Right atrium auricular region (tissue), 2 donors: ENCODE results near the gene TTC21A. TPM values are rescaled to one million over a fixed set of nuclear protein-coding genes. Genes with fewer than 3 reads are reported as not detected.

Experiments
- DNase-seq: peaks from one replicate; pipeline ENCODE4 v3.0.0-alpha.2; 2019; ENCODE audit warnings: low spot score
- H3K27ac ChIP-seq, 2 donors: fragments of 200-600 bp; sonication (generic); 1 replicate in 1 of 2; 2 replicates in 1 of 2; pipeline ENCODE4 v1.5.1; 2016 to 2019
- H3K27me3 ChIP-seq, 2 donors: fragments of 200-600 bp; sonication (generic); one replicate each; pipeline versions ENCODE4 v1.5.1 to v1.6.0; 2017 to 2019
- H3K36me3 ChIP-seq: fragments of 200-600 bp; sonication (generic); one replicate; pipeline ENCODE4 v1.5.1; 2016
- H3K4me1 ChIP-seq, 2 donors: fragments of 200-600 bp; sonication (generic); one replicate each; pipeline versions ENCODE4 v1.5.1 to v1.6.0; 2017 to 2019
- H3K4me3 ChIP-seq, 2 donors: fragments of 200-600 bp; sonication (generic); 1 replicate in 1 of 2; 2 replicates in 1 of 2; pipeline ENCODE4 v1.5.1; 2017 to 2019; ENCODE audit warnings: mild to moderate bottlenecking in 1 of 2, moderate library complexity in 1 of 2
- H3K9me3 ChIP-seq, 2 donors: fragments of 200-600 bp; sonication (generic); one replicate each; pipeline ENCODE4 v1.5.1; 2019
- CTCF ChIP-seq, 2 donors: fragments of 200-600 bp; sonication (generic); IDR thresholded peaks; one replicate each; pipeline ENCODE4 v1.5.1; 2019; ENCODE audit warnings: antibody characterized with exemption in 2 of 2
- total RNA-seq, 2 donors: library from RNA; depleted of rRNA; stranded (reverse); fragments of >200 nt; gene quantifications; one replicate each; pipeline ENCODE4 v1.1.0, GENCODE V29; 2016

The TTC21A gene
- total RNA-seq, 2 donors from 2014 or later: 0.85 to 1.8 TPM

DNA sequence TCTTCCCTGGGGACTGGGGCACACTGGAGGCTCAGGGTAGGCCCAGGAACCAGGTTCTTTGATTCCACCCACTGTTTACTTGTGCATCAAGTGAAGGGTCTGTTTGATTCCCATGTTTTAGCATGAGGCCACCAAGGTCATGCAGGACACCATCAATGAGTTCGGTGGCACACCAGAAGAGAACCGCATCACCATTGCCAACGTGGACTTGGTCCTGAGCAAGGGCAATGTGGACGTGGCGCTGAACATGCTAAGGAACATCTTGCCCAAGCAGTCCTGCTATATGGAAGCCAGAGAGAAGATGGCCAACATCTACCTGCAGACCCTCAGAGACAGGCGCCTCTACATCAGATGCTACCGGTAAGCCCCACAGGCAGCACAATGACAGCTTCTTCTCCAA, 21.5 kb downstream of the TTC21A start:
- H3K9me3 ChIP-seq: no peaks in the 10 kb centered on the region
- H3K36me3 ChIP-seq: no peaks in the 10 kb centered on the region
- no peak for TF ChIP-seq CTCF (IDR thresholded peaks at IDR 0.05)
- H3K27me3 ChIP-seq: no peaks in the 10 kb centered on the region
- no peak overlapping the region for H3K27ac ChIP-seq
- no peak for DNase-seq
- H3K4me3 ChIP-seq: no peak overlapping the region
- H3K4me1 ChIP-seq: peaks cover 0 to 25% of the 10 kb centered on the region in 2 donors

- Histone ChIP-seq H3K4me1 (peaks cover 0 to 36% of the 10 kb centered on the region in 2 donors), H3K27ac (no peak overlapping the region), H3K36me3 (no peaks in the 10 kb centered on the region), H3K9me3 (no peaks in the 10 kb centered on the region), H3K27me3 (no peaks in the 10 kb centered on the region), H3K4me3 (no peak overlapping the region)
- no peak for TF ChIP-seq CTCF (IDR thresholded peaks at IDR 0.05)
- no peak for DNase-seq
Measured at GRCh38 chr3:39130026-39130425, 22.5 kb downstream of the TTC21A start.

DNA sequence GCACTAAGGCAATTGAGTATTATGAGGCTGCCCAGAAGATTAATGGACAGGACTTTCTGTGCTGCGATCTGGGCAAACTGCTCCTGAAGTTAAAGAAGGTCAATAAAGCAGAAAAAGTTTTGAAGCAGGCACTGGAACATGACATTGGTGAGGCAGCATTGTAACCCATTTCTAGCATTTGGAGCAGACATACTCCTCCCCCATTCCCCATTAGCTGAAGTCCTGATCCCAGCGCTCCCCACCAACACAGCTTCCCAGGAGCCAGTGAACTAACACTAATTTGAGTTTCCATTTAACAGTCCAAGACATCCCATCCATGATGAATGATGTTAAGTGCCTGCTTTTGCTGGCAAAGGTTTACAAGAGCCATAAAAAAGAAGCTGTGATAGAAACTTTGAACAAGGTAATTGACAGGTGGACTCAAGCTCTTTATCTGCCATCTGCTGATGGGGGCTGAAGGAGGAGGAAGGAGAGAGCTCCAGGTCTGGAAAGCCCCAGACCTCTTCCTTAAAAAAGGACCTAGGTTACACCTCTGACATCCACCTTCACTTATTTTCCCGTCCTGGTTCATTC, 23.3 kb downstream of the TTC21A start:
- TF ChIP-seq CTCF (IDR thresholded peaks at IDR 0.05): no peak
- no peaks in the 10 kb centered on the region for H3K9me3 ChIP-seq
- H3K36me3 ChIP-seq: no peaks in the 10 kb centered on the region
- no peak for DNase-seq
- no peak overlapping the region for H3K4me3 ChIP-seq
- no peak overlapping the region for H3K27ac ChIP-seq
- no peaks in the 10 kb centered on the region for H3K27me3 ChIP-seq
- peaks cover 0 to 41% of the 10 kb centered on the region in 2 donors for H3K4me1 ChIP-seq

GRCh38 chr3:39132096-39133092, 24.9 kb downstream of the TTC21A start:
- DNase-seq: no peak
- TF ChIP-seq CTCF (IDR thresholded peaks at IDR 0.05): no peak

DNA sequence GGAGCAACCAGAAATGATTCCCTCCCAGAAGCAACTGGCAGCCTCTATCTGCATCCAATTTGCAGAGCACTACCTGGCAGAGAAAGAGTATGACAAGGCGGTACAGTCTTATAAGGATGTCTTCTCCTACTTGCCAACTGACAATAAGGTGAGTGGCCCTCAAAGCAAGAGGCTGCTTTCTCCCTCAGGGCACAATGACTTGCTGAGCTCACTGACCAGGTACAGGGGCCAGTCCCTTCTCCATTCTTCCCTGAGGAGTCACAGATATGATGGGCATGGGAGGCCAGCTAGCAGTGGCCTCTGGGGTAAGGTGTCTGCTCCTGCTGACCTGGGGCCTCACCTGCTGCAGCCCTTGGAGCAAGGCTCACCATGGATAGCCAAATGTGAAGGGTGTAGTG, 25.6 kb downstream of the TTC21A start:
- Histone ChIP-seq H3K4me1 (peaks cover 0 to 40% of the 10 kb centered on the region in 2 donors), H3K27me3 (no peaks in the 10 kb centered on the region), H3K36me3 (no peaks in the 10 kb centered on the region), H3K27ac (no peak overlapping the region), H3K9me3 (no peaks in the 10 kb centered on the region), H3K4me3 (no peak overlapping the region)
- DNase-seq: no peak
- TF ChIP-seq CTCF (IDR thresholded peaks at IDR 0.05): no peak

More at GRCh38 chr3:39132096-39133092, 24.9 kb downstream of the TTC21A start:
- no peak overlapping the region for H3K27ac ChIP-seq
- H3K9me3 ChIP-seq: no peaks in the 10 kb centered on the region
- H3K27me3 ChIP-seq: no peaks in the 10 kb centered on the region
- no peak overlapping the region for H3K4me3 ChIP-seq
- peaks cover 0 to 40% of the 10 kb centered on the region in 2 donors for H3K4me1 ChIP-seq
- H3K36me3 ChIP-seq: no peaks in the 10 kb centered on the region
